Fibroblast of villous mesenchyme (primary cell): ENCODE results near the gene AKT3. TPM values are rescaled to one million over a fixed set of nuclear protein-coding genes. Genes with fewer than 3 reads are reported as not detected.

Experiments
- DNase-seq: peaks from one replicate; pipeline ENCODE4 v3.0.0-alpha.2; 2010; ENCODE audit warnings: low read depth
- H3K4me3 ChIP-seq: 2 replicates; pipeline ENCODE4 v1.5.1; 2011; ENCODE audit warnings: low read depth, mild to moderate bottlenecking, low read length
- total RNA-seq: library from RNA; depleted of rRNA; stranded (reverse); fragments of >200 nt; gene quantifications from 2 replicates; pipeline ENCODE4 v1.2.3, GENCODE V29; 2012
- TF ChIP-seq, protein P1 (sequence below): IDR thresholded peaks from 2 replicates; pipeline ENCODE4 v1.5.1; 2012; ENCODE audit warnings: low read depth, mild to moderate bottlenecking, low read length; ENCODE audit not compliant: insufficient read depth

AKT3 gene
- total RNA-seq, 1 donor: 38.0 TPM

DNA sequence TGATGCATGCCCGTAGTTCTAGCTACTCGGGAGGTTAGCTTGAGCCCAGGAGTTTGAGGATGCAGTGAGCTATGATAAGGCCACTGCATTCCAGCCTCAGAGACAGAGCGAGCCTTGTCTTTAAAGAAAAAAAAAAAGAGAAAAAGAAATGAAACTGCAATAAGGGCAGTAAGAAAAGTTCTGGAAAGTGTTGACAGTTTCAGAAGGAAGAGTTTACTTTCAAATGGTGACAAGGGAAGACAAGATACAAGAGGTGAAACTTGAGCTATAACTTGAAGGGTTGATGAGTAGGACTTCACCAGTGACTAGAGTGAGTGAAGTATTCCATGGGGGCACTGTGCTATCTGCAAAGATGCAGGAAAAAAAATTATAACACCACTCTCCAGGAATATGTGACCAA, 125.0 kb downstream of the AKT3 start:
- TF ChIP-seq, protein P1, sequence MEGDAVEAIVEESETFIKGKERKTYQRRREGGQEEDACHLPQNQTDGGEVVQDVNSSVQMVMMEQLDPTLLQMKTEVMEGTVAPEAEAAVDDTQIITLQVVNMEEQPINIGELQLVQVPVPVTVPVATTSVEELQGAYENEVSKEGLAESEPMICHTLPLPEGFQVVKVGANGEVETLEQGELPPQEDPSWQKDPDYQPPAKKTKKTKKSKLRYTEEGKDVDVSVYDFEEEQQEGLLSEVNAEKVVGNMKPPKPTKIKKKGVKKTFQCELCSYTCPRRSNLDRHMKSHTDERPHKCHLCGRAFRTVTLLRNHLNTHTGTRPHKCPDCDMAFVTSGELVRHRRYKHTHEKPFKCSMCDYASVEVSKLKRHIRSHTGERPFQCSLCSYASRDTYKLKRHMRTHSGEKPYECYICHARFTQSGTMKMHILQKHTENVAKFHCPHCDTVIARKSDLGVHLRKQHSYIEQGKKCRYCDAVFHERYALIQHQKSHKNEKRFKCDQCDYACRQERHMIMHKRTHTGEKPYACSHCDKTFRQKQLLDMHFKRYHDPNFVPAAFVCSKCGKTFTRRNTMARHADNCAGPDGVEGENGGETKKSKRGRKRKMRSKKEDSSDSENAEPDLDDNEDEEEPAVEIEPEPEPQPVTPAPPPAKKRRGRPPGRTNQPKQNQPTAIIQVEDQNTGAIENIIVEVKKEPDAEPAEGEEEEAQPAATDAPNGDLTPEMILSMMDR: no peak
- no peak for DNase-seq

DNA sequence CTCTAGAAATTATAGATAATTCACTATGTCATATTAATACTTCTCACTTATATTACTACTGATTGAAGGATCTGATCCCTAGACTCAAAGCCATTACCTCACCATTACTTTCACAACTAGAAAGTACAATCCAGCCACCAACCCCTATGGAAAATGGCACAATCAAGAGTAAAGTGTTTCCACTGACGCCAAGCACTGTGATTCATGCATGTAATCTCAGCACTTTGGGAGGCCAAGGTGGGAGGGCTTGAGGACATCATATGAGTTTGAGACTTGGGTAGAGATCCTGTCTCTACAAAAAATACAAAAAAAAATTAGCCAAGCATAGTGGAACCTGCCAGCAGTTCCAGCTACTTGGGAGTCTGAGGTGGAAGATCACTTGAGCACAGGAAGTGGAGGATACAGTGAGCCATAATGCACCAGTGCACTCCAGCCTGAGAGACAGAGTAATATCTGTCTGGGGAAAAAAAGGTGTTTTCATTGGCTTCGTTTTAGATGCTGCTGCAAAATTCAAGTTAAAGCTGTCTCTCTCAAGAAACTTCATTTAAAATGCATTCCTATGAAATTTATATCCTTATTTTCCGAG, 126.5 kb downstream of the AKT3 start:
- TF ChIP-seq, protein P1: no peak
- DNase-seq: no peak
- H3K4me3 ChIP-seq: no peak overlapping the region

More for the DNA sequence above, 125.0 kb downstream of the AKT3 start:
- H3K4me3 ChIP-seq: no peak overlapping the region

GRCh38 chr1:243723050-243723449, 127.0 kb downstream of the AKT3 start:
- TF ChIP-seq, protein P1: no peak
- no peak for DNase-seq
- no peak overlapping the region for H3K4me3 ChIP-seq

GRCh38 chr1:243719476-243719875, 130.6 kb downstream of the AKT3 start:
- H3K4me3 ChIP-seq: no peak overlapping the region
- TF ChIP-seq, protein P1: no peak
- no peak for DNase-seq

DNA sequence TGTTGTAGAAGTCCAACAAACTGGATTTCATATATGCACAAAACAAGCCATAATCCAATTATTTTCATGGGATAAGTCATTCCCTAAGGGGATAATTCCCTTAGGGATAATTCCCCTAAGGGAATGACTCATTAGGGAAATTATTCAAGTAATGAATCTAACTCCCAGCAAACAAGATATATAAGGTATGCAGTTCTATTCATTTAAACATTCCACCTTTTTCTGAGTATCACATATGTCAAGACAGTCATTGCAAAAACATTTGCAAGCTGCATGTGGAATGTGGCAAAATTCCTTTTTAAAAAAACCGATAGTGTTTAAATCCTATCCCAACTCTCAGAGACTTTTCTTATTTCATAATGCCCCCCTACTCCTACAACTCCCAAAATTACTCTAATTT, 131.2 kb downstream of the AKT3 start:
- peak; percentile 44 for DNase-seq
- TF ChIP-seq, protein P1: no peak
- no peak overlapping the region for H3K4me3 ChIP-seq

GRCh38 chr1:243718022-243718421, 132.0 kb downstream of the AKT3 start:
- DNase-seq: no peak
- TF ChIP-seq, protein P1: no peak
- no peak overlapping the region for H3K4me3 ChIP-seq

DNA sequence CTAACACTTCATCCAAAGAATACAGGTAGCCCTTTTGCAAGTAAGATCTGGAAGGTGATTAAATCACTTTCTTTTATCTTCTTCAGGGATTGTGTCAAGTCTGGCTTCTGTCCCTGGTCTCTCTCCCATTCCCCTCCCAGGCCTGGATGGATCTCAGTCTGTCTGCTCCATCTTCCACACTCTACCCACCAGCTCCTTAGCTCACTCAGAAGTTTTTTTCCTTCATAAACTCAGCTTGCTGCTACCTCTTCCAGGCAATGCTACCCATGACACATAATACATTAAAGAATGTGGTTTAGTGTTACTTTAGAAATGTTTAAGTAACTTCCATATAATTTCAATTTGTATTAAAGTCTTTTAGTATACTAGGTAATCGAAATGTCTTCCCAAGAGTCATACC, 133.1 kb downstream of the AKT3 start:
- TF ChIP-seq, protein P1: no peak
- no peak overlapping the region for H3K4me3 ChIP-seq
- no peak for DNase-seq
